ENCODE measurements around the gene ADGRD1.

The ADGRD1 gene

GRCh38 chr12:130973906-130974305 is 20.2 kb downstream of the ADGRD1 start:
- TF ChIP-seq CTCF (IDR thresholded peaks at IDR 0.05; ENCODE audit: low read depth, low read length): no peak
- DNase-seq (ENCODE audit: low read depth in 2 of 2): no peak
- H3K4me3 ChIP-seq (replicated peaks in 1 of 2; ENCODE audit: low read depth in 2 of 2, low read length in 2 of 2): no peak overlapping the region

DNA sequence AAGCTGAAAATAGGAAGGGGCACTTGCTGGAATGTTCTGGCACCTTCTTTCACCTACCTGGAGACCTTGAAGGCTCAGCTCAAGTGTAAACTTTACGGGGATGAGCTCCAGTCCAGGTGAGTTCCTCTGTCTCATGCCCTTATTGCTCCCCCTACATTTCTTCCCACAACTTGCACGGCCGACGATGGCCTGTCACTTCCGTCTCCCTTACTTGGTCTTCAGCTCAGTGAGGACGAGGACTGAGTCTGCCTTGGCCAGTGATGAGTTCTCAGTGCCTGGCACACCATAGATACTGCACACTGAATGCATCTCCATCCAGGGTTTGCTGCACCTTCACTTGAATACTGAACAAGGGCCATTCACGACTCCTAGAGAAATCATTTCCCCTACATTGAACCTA is 21.4 kb downstream of the ADGRD1 start:
- no peak overlapping the region for H3K4me3 ChIP-seq (replicated peaks in 1 of 2; ENCODE audit: low read depth in 2 of 2, low read length in 2 of 2)
- TF ChIP-seq CTCF (IDR thresholded peaks at IDR 0.05; ENCODE audit: low read depth, low read length): no peak
- DNase-seq (ENCODE audit: low read depth in 2 of 2): no peak

GRCh38 chr12:130976171-130976720 is 22.5 kb downstream of the ADGRD1 start:
- H3K4me3 ChIP-seq (replicated peaks in 1 of 2; ENCODE audit: low read depth in 2 of 2, low read length in 2 of 2): no peak overlapping the region
- DNase-seq (ENCODE audit: low read depth in 2 of 2): no peak
- no peak for TF ChIP-seq CTCF (IDR thresholded peaks at IDR 0.05; ENCODE audit: low read depth, low read length)

DNA sequence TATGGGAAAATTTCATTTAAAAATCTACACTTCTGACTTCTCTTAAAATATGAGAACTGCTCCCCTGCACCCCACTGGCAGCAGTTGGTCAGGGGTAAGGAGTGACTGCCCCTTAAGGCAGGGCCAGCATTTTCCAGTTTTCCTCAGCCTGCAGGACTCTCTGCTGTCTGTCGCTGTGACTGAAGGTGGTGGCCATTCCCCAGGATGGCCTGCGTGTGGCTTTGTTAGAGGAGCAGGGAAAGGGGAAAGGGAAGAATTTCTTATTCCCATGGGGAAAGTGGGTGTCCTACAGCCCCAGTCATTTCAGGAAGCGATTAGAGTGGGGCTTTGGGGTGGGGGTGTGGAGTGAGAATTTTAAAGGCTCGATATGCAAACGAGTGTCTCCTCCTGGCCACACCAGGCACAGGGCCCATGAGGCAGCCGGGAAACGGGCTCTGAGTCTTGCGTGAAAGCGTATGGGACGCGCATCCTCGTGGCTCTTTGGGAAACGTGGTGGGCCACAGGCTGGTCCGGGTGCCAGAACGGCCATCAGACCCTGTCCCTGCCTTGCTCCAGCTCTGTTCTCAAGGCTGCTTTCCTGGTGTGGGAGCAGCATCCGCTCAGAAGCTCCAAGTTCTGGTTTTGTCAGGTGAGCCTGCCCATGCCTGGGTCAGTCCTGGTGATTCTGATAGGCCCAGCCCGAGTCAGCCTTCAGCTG is 23.5 kb downstream of the ADGRD1 start:
- H3K4me3 ChIP-seq (replicated peaks in 1 of 2; ENCODE audit: low read depth in 2 of 2, low read length in 2 of 2): no peak overlapping the region
- no peak for DNase-seq (ENCODE audit: low read depth in 2 of 2)
- TF ChIP-seq CTCF (IDR thresholded peaks at IDR 0.05; ENCODE audit: low read depth, low read length): no peak

DNA sequence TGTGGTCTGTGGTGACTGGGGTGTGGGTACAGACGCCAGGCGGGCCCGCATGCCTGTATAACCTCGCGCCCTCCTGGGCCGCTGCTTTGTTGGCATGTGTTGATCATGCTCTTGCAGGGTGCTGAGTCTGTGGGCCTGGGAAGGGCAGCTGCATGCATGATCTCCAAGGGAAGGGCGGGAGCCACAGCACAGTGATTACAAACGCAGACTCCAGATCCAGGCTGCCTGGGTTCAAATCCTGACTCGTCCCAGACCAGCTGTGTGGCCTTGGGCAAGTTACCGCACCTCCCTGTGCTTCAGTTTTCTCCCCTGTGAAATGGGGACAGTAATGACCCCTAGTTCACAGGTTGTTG is 24.0 kb downstream of the ADGRD1 start:
- H3K4me3 ChIP-seq (replicated peaks in 1 of 2; ENCODE audit: low read depth in 2 of 2, low read length in 2 of 2): no peak overlapping the region
- TF ChIP-seq CTCF (IDR thresholded peaks at IDR 0.05; ENCODE audit: low read depth, low read length): no peak
- DNase-seq (ENCODE audit: low read depth in 2 of 2): no peak

DNA sequence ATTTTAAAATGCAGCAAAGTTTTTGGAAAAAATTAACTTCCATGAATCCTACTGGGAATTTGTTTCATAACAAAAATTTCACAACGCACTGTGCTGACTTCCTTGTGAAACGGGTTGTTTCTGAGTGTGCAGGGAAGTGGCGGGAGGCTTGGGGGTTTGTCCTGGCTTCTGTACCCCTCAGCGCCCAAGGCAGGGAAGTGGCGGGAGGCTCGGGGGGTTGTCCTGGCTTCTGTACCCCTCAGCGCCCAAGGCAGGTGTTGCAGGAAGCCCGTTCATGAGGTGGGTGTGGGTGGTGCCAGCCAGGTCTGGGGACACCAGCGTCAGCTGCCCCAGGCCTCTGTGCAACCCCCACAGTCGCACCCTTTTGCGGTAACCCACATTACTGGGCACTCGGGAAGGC is 25.1 kb downstream of the ADGRD1 start:
- DNase-seq (ENCODE audit: low read depth in 2 of 2): no peak
- no peak overlapping the region for H3K4me3 ChIP-seq (replicated peaks in 1 of 2; ENCODE audit: low read depth in 2 of 2, low read length in 2 of 2)
- TF ChIP-seq CTCF (IDR thresholded peaks at IDR 0.05; ENCODE audit: low read depth, low read length): no peak

All from cardiac fibroblast (primary cell).